MM.1S (cell line): ENCODE data around the gene ID3.

ENCODE experiments used
- EZH2 ChIP-seq: fragments of 300-600 bp; sonication (generic); optimal IDR thresholded peaks from 2 replicates; pipeline ENCODE3; 2017; ENCODE audit warnings: low read depth, mild to moderate bottlenecking, antibody characterized with exemption, low read length, mixed read lengths
- TF ChIP-seq, protein P1 (sequence below): fragments of 300-600 bp; sonication (generic); IDR thresholded peaks from 2 replicates; pipeline ENCODE4 v1.5.1; 2016; ENCODE audit warnings: antibody characterized with exemption, low read length, mixed read lengths

DNA sequence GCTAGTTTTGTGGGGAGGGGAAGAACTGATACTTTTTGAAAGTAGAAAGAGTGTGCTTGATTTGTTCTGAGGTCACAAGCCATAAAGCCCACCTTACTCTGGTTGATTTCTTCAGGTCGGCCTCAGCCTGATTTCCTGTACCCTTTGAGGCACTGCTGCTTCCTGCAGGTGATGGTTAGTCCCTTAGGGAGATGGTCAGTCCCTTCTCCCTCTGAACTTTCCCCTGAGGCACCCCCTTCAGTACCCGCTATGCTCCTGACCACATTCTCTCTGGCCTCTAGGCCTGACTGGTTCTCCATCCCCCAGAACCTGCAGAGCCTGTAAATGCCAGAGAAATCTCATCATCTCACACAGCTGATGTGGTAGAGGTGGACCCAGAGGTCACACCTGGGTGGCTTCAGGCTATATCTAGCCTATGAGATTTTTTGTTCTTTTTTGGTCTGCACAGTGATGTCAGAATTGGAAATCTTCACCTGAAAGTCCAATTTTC lies 15.0 kb upstream of the ID3 start:
- TF ChIP-seq, protein P1, sequence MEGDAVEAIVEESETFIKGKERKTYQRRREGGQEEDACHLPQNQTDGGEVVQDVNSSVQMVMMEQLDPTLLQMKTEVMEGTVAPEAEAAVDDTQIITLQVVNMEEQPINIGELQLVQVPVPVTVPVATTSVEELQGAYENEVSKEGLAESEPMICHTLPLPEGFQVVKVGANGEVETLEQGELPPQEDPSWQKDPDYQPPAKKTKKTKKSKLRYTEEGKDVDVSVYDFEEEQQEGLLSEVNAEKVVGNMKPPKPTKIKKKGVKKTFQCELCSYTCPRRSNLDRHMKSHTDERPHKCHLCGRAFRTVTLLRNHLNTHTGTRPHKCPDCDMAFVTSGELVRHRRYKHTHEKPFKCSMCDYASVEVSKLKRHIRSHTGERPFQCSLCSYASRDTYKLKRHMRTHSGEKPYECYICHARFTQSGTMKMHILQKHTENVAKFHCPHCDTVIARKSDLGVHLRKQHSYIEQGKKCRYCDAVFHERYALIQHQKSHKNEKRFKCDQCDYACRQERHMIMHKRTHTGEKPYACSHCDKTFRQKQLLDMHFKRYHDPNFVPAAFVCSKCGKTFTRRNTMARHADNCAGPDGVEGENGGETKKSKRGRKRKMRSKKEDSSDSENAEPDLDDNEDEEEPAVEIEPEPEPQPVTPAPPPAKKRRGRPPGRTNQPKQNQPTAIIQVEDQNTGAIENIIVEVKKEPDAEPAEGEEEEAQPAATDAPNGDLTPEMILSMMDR = no peak
- no peak for TF ChIP-seq EZH2
